ENCODE data around the gene ACOXL.

Gene ACOXL

DNA sequence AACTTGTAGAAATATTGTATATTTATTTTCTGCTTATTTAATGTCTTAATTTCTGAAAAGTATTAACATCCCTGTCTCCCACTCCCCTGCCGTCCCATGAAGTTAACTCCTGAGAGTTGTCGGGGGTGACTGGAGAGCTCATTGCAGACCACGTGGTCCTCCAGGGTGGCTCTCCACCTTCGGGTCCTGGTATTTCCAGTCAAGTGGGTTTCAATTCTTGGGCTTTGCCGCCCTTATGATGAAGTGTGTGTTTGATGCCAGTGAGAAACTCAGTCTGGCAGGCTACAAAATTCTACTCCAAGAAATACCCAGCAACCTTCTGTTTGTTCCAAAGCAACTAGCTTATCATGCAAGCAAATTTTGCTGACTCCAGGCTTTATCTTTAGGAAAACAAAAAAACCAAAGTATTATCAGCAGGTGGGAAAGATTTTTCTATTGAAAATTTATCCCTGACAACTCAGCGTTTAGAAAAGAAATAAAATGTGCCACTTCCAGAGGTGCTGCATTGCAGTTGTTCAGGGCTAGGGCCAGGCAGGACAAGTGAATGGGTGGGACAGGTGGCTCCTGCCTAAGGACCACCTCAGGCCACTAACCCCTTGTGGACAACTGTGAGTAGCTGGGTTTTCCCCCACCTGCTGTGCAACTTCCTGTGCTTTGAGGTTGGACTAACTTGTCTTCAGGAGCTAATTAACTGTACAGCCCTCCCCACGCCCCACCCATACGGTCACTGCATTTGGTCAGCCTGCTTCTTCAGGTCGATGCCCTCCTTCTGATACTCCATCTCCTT, 434.9 kb downstream of the ACOXL start:
- TF ChIP-seq, protein P1, sequence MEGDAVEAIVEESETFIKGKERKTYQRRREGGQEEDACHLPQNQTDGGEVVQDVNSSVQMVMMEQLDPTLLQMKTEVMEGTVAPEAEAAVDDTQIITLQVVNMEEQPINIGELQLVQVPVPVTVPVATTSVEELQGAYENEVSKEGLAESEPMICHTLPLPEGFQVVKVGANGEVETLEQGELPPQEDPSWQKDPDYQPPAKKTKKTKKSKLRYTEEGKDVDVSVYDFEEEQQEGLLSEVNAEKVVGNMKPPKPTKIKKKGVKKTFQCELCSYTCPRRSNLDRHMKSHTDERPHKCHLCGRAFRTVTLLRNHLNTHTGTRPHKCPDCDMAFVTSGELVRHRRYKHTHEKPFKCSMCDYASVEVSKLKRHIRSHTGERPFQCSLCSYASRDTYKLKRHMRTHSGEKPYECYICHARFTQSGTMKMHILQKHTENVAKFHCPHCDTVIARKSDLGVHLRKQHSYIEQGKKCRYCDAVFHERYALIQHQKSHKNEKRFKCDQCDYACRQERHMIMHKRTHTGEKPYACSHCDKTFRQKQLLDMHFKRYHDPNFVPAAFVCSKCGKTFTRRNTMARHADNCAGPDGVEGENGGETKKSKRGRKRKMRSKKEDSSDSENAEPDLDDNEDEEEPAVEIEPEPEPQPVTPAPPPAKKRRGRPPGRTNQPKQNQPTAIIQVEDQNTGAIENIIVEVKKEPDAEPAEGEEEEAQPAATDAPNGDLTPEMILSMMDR (IDR thresholded peaks at IDR 0.05; ENCODE audit: borderline replicate concordance, insufficient read depth, low read depth, low read length) = no peak
- no peak overlapping the region for H3K4me3 ChIP-seq (ENCODE audit: low read depth, low read length)

DNA sequence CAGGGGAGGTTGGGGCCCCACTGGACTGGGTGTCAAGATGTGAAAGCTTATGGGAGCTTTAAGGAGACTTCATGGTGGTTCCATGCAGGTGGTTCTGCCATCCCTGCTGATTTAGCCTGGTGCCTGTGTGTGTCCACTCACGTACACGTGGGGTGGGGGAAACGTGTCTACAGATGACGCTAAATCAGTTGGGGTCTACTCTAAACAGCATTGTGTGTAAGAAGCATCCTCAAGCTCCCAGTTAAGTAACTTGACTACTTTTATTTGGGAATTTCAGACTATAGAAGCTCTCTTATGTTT, 435.4 kb downstream of the ACOXL start:
- H3K4me3 ChIP-seq (ENCODE audit: low read depth, low read length) = no peak overlapping the region
- TF ChIP-seq, protein P1 (IDR thresholded peaks at IDR 0.05; ENCODE audit: borderline replicate concordance, insufficient read depth, low read depth, low read length) = no peak
